IMR-90 (cell line): ENCODE measurements around the gene STEAP3. TPM values are rescaled to one million over a fixed set of nuclear protein-coding genes. Genes with fewer than 3 reads are reported as not detected.

ENCODE experiments used
- ATAC-seq: fragments of 200-7000 bp; cut with Tn5 transposase; 2 replicates; pipeline ENCODE4 v1.9.1; 2020; ENCODE audit warnings: low read depth, mild to moderate bottlenecking, moderate library complexity
- BruUV-seq: library from RNA; stranded (reverse); fragments of 400-500 nt; replicated peaks from 2 replicates; lab custom pipeline; 2021; lab: Mats Ljungman, UMichigan
- CTCF ChIA-PET: fragments of 300-600 bp; formaldehyde crosslinking; extraction: SDS; loops from one replicate; lab custom pipeline; 2021; ENCODE audit warnings: antibody characterized with exemption; lab: Yijun Ruan, JAX
- POLR2A ChIA-PET: fragments of 300-600 bp; sonication (Branson Sonifier 250); formaldehyde crosslinking; loops from one replicate; lab custom pipeline; 2022; ENCODE audit warnings: antibody characterized with exemption; ENCODE audit not compliant: unreplicated experiment; lab: Charles Lee
- DNase-seq: peaks from one replicate; pipeline ENCODE4 v3.0.0; 2013
- H2AFZ ChIP-seq: replicated peaks from 2 replicates; pipeline ENCODE3; 2013; ENCODE audit warnings: low read length, mild to moderate bottlenecking; ENCODE audit not compliant: poor library complexity
- H2AK5ac ChIP-seq: 2 replicates; pipeline ENCODE4 v1.6.1; 2013; ENCODE audit warnings: low read depth, low read length, inconsistent platforms
- H2AK9ac ChIP-seq: replicated peaks from 2 replicates; pipeline ENCODE3; 2013; ENCODE audit warnings: mild to moderate bottlenecking, low read depth, low read length, moderate library complexity; ENCODE audit not compliant: poor library complexity
- H2BK120ac ChIP-seq: 2 replicates; pipeline ENCODE4 v1.6.1; 2013; ENCODE audit warnings: low read depth, low read length, inconsistent platforms
- H2BK15ac ChIP-seq: 3 replicates; pipeline ENCODE4 v1.6.1; 2013; ENCODE audit warnings: low read depth, low read length, inconsistent platforms
- H2BK20ac ChIP-seq: 2 replicates; pipeline ENCODE4 v1.6.1; 2013; ENCODE audit warnings: low read depth, mild to moderate bottlenecking, inconsistent platforms, low read length, moderate library complexity
- H2BK5ac ChIP-seq: 2 replicates; pipeline ENCODE4 v1.6.1; 2013; ENCODE audit warnings: mild to moderate bottlenecking, low read depth, low read length, inconsistent platforms; ENCODE audit not compliant: poor library complexity, severe bottlenecking
- H3K14ac ChIP-seq: replicated peaks from 2 replicates; pipeline ENCODE4 v1.6.1; 2013; ENCODE audit warnings: low read depth, low read length, inconsistent platforms
- H3K18ac ChIP-seq: 2 replicates; pipeline ENCODE4 v1.6.1; 2013; ENCODE audit warnings: low read depth, low read length, control low read depth
- H3K23ac ChIP-seq: 2 replicates; pipeline ENCODE4 v1.6.1; 2013; ENCODE audit warnings: low read depth, low read length, inconsistent platforms
- H3K27ac ChIP-seq: 2 replicates; pipeline ENCODE4 v1.5.1; 2013; ENCODE audit warnings: mild to moderate bottlenecking, control low read depth, low read length; ENCODE audit not compliant: insufficient read depth
- H3K27me3 ChIP-seq: 2 replicates; pipeline ENCODE4 v1.6.1; 2013; ENCODE audit warnings: low read length; ENCODE audit not compliant: control insufficient read depth, insufficient read depth
- H3K36me3 ChIP-seq: 2 replicates; pipeline ENCODE4 v1.6.1; 2013; ENCODE audit warnings: low read length, mixed read lengths; ENCODE audit not compliant: control insufficient read depth, insufficient read depth
- H3K4ac ChIP-seq: 2 replicates; pipeline ENCODE4 v1.6.1; 2013; ENCODE audit warnings: low read depth, low read length, inconsistent platforms
- H3K4me1 ChIP-seq: 2 replicates; pipeline ENCODE4 v1.6.1; 2013; ENCODE audit warnings: low read length, mixed read lengths; ENCODE audit not compliant: control insufficient read depth, insufficient read depth
- H3K4me2 ChIP-seq: 2 replicates; pipeline ENCODE4 v1.6.1; 2013; ENCODE audit warnings: low read depth, mild to moderate bottlenecking, control low read depth, low read length, moderate library complexity
- H3K4me3 ChIP-seq: 2 replicates; pipeline ENCODE4 v1.5.1; 2013; ENCODE audit warnings: low read depth, mild to moderate bottlenecking, control low read depth, low read length, moderate library complexity; ENCODE audit not compliant: insufficient read depth
- H3K56ac ChIP-seq: 2 replicates; pipeline ENCODE4 v1.6.1; 2013; ENCODE audit warnings: low read length, inconsistent platforms; ENCODE audit not compliant: insufficient read depth; ENCODE audit errors: extremely low read depth
- H3K79me1 ChIP-seq, 2 experiments: 2 replicates each; pipeline ENCODE4 v1.6.1; 2013; ENCODE audit warnings: low read length in 2 of 2, inconsistent platforms in 1 of 2, low read depth in 1 of 2
- H3K9ac ChIP-seq: 2 replicates; pipeline ENCODE4 v1.6.1; 2013; ENCODE audit warnings: low read depth, low read length, control low read depth
- H3K9me1 ChIP-seq: 2 replicates; pipeline ENCODE4 v1.6.1; 2013; ENCODE audit warnings: low read length, inconsistent platforms; ENCODE audit not compliant: insufficient read depth
- H3K9me3 ChIP-seq: 2 replicates; pipeline ENCODE4 v1.6.1; 2013; ENCODE audit warnings: low read length; ENCODE audit not compliant: control insufficient read depth, insufficient read depth
- H4K20me1 ChIP-seq: 2 replicates; pipeline ENCODE4 v1.6.1; 2013; ENCODE audit warnings: low read length, inconsistent platforms; ENCODE audit not compliant: insufficient read depth
- H4K5ac ChIP-seq: 2 replicates; pipeline ENCODE4 v1.6.1; 2013; ENCODE audit warnings: mild to moderate bottlenecking, low read depth, low read length, control low read depth
- H4K8ac ChIP-seq, 2 experiments: 2 replicates each; pipeline ENCODE4 v1.6.1; 2013; ENCODE audit warnings: low read depth in 2 of 2, low read length in 2 of 2, control low read depth in 1 of 2, inconsistent platforms in 1 of 2
- H4K91ac ChIP-seq: 2 replicates; pipeline ENCODE4 v1.6.1; 2013; ENCODE audit warnings: low read depth, low read length, inconsistent platforms; ENCODE audit not compliant: insufficient read depth
- BHLHE40 ChIP-seq: fragments of 150-350 bp; IDR thresholded peaks from 2 replicates; pipeline ENCODE4 v1.6.1; 2016; ENCODE audit warnings: mild to moderate bottlenecking, low read depth, low read length
- CEBPB ChIP-seq: IDR thresholded peaks from 2 replicates; pipeline ENCODE4 v1.6.1; 2012; ENCODE audit warnings: low read depth, low read length, improper control_type of control experiment
- CHD1 ChIP-seq: IDR thresholded peaks from 2 replicates; pipeline ENCODE4 v1.6.1; 2012; ENCODE audit warnings: low read depth, low read length, improper control_type of control experiment
- CTCF ChIP-seq: conservative IDR thresholded peaks from 2 replicates; pipeline ENCODE4 v1.5.1; 2012; ENCODE audit warnings: mild to moderate bottlenecking, low read depth, low read length, improper control_type of control experiment
- ELK1 ChIP-seq: fragments of 150-350 bp; IDR thresholded peaks from 2 replicates; pipeline ENCODE4 v1.6.1; 2016; ENCODE audit warnings: low read depth, mild to moderate bottlenecking, low read length, moderate library complexity, borderline replicate concordance
- MAFK ChIP-seq: IDR thresholded peaks from 2 replicates; pipeline ENCODE4 v1.6.1; 2012; ENCODE audit warnings: low read depth, low read length, improper control_type of control experiment
- MAZ ChIP-seq: IDR thresholded peaks from 2 replicates; pipeline ENCODE4 v1.6.1; 2012; ENCODE audit warnings: low read depth, mild to moderate bottlenecking, low read length, improper control_type of control experiment, moderate library complexity, borderline replicate concordance
- MXI1 ChIP-seq: IDR thresholded peaks from 2 replicates; pipeline ENCODE4 v1.6.1; 2012; ENCODE audit warnings: low read depth, mild to moderate bottlenecking, low read length, moderate library complexity, borderline replicate concordance
- POLR2A ChIP-seq: IDR thresholded peaks from 2 replicates; pipeline ENCODE4 v1.6.1; 2012; ENCODE audit warnings: mild to moderate bottlenecking, low read depth, low read length
- RCOR1 ChIP-seq: IDR thresholded peaks from 2 replicates; pipeline ENCODE4 v1.6.1; 2012; ENCODE audit warnings: mild to moderate bottlenecking, low read length, improper control_type of control experiment; ENCODE audit not compliant: insufficient replicate concordance
- RFX5 ChIP-seq: IDR thresholded peaks from 2 replicates; pipeline ENCODE4 v1.8.0; 2012; ENCODE audit warnings: low read depth, mild to moderate bottlenecking, low read length, moderate library complexity
- SMC3 ChIP-seq: fragments of 150-350 bp; IDR thresholded peaks from 2 replicates; pipeline ENCODE4 v1.6.1; 2016; ENCODE audit warnings: low read depth, mild to moderate bottlenecking, antibody characterized with exemption, low read length, moderate library complexity
- WGBS, 2 experiments: methylation state at CpG; one replicate each; pipeline versions ENCODE4 v1.1.5 to v1.1.7; 2013; ENCODE audit warnings: missing lambda C conversion rate in 2 of 2; ENCODE audit not compliant: insufficient read length in 1 of 2; ENCODE audit errors: extremely low coverage in 2 of 2; 5-methylcytosine and 5-hydroxymethylcytosine counted together
- dilution Hi-C: fragments of 300-500 bp; cut with HindIII; formaldehyde crosslinking; loops from one replicate; pipeline ENCODE4 v1.14.3; 2018; ENCODE audit warnings: low sequenced_read_pairs; ENCODE audit not compliant: unreplicated experiment
- in situ Hi-C: fragments of 300-500 bp; cut with MboI; formaldehyde crosslinking; loops from 3 replicates; pipeline ENCODE4 v1.14.3; 2019; ENCODE audit warnings: low sequenced_read_pairs, inconsistent platforms, mixed read lengths
- intact Hi-C: fragments of 100-400 bp; cut with micrococcal nuclease; formaldehyde crosslinking; loops from 2 replicates; pipeline ENCODE4 v1.10.0; 2022
- polyA plus RNA-seq, 3 experiments: library from polyadenylated mRNA; depleted of rRNA; stranded (reverse); fragments of >200 nt; gene quantifications; 2 replicates each; pipeline ENCODE4 v1.2.3, GENCODE V29; 2012; ENCODE audit warnings: low replicate concordance in 1 of 3
- total RNA-seq: library from RNA; depleted of rRNA; stranded (reverse); fragments of >200 nt; gene quantifications from 2 replicates; pipeline ENCODE4 v1.2.3, GENCODE V29; 2012

The STEAP3 gene
- total and polyA plus RNA-seq, 2 of the 4 experiments (the other 2 are of a cell fraction), result 19.4 to 43.9 TPM

GRCh38 chr2:119252186-119253113 is 28.8 kb downstream of the STEAP3 start:
- 80% methylated on average over 1 of the region's 12 CpGs; no CpG with 5 or more reads in 1 of the 2 experiments for WGBS, 2 experiments
- peak; percentile 53 for ATAC-seq
- dilution Hi-C loops (no loop called here), in situ Hi-C loops (loop anchor here (25.0 kb wide), 1 partner anchor 90 kb away; the partner anchor contains the start of gene C1QL2), intact Hi-C loops (no loop called here)
- Histone ChIP-seq H3K79me1 (peaks cover 0 to 31% of the 10 kb centered on the region in 2 experiments; a peak in 2 of 4 replicates), H3K18ac (peak overlapping the region; percentile 55), H2AK9ac (peak overlapping the region; percentile 1), H3K14ac (peak overlapping the region; percentile 88), H3K4me2 (peak overlapping the region; percentile 36), H2BK5ac (peak overlapping the region; percentile 85), H4K91ac (peak overlapping the region; percentile 71), H3K27me3 (no peaks in the 10 kb centered on the region), H2AFZ (peak overlapping the region; percentile 24), H3K9me3 (no peaks in the 10 kb centered on the region), H3K27ac (peak overlapping the region; percentile 68), H4K8ac (peak overlapping the region; percentile 1 to 53; a peak in 1 of 4 replicates), H2BK20ac (peak overlapping the region; percentile 86), H3K56ac (peak overlapping the region; percentile 26; the same call in 1 of the 2 replicates), H2AK5ac (peak overlapping the region; percentile 46), H3K23ac (peak overlapping the region; percentile 55), H2BK15ac (peak overlapping the region; percentile 30; the same call in 2 of the 3 replicates), H3K9me1 (peaks cover 42% of the 10 kb centered on the region), H4K20me1 (peaks cover 8% of the 10 kb centered on the region; the same call in 1 of the 2 replicates), H4K5ac (peak overlapping the region; percentile 36), H3K4ac (peak overlapping the region; percentile 71), H2BK120ac (peak overlapping the region; percentile 70), H3K36me3 (0 out of 2 replicates have a peak, but pooled peaks cover 1% of the 10 kb centered on the region), H3K4me3 (no peak overlapping the region), H3K9ac (0 out of 2 replicates have a peak overlapping the region, but pooled peaks have one; percentile 3), H3K4me1 (peaks cover 37% of the 10 kb centered on the region)
- no TSS peak for BruUV-seq
- peak; percentile 97 for DNase-seq
- ChIA-PET CTCF (interaction anchor here (0.5 to 1.1 kb wide), 4 partner anchors 14 to 27 kb away, joined by 3 to 6 read pairs (median 4); no protein-coding TSS in a partner anchor), POLR2A (no interaction called here)
- TF ChIP-seq CEBPB (peak; percentile 93), RCOR1 (peak; percentile 10), BHLHE40 (peak; percentile 98), CTCF (no peak), CHD1 (no peak), MAFK (peak; percentile 29; the same call in 1 of the 2 replicates), POLR2A (0 out of 2 replicates have a peak, but pooled peaks have one; percentile 26), RFX5 (no peak), SMC3 (no peak), ELK1 (no peak), MAZ (no peak), MXI1 (no peak)
